Loucy (cell line): ENCODE results near the gene RAB3GAP1.

Experiments
- H2AFZ ChIP-seq: fragments of 200-600 bp; sonication (generic); 2 replicates; pipeline ENCODE4 v1.6.0; 2016; ENCODE audit warnings: antibody characterized with exemption, mild to moderate bottlenecking, low read length, moderate library complexity
- H3F3A ChIP-seq: fragments of 200-600 bp; 2 replicates; pipeline ENCODE4 v1.6.0; 2016; ENCODE audit warnings: antibody characterized with exemption, low read depth, mild to moderate bottlenecking
- H3K27me3 ChIP-seq: fragments of 200-600 bp; sonication (generic); 2 replicates; pipeline ENCODE4 v1.6.1; 2014; ENCODE audit warnings: low read length, mild to moderate bottlenecking; ENCODE audit not compliant: insufficient read depth, poor library complexity, severe bottlenecking
- H3K36me3 ChIP-seq: fragments of 200-600 bp; sonication (generic); 2 replicates; pipeline ENCODE4 v1.6.1; 2016; ENCODE audit warnings: low read length; ENCODE audit not compliant: insufficient read depth
- H3K4me1 ChIP-seq: fragments of 200-600 bp; sonication (generic); 2 replicates; pipeline ENCODE4 v1.5.1; 2014; ENCODE audit warnings: low read length, mild to moderate bottlenecking; ENCODE audit not compliant: insufficient read depth, poor library complexity, severe bottlenecking
- H3K4me2 ChIP-seq: fragments of 200-600 bp; sonication (generic); 2 replicates; pipeline ENCODE4 v1.6.0; 2014; ENCODE audit warnings: antibody characterized with exemption, low read length, low read depth, mild to moderate bottlenecking; ENCODE audit not compliant: poor library complexity, severe bottlenecking
- H3K4me3 ChIP-seq: fragments of 200-600 bp; sonication (generic); 2 replicates; pipeline ENCODE4 v1.5.1; 2014; ENCODE audit warnings: low read length, mild to moderate bottlenecking, mixed read lengths; ENCODE audit not compliant: poor library complexity, severe bottlenecking
- H3K79me2 ChIP-seq: fragments of 200-600 bp; sonication (generic); 2 replicates; pipeline ENCODE4 v1.6.1; 2014; ENCODE audit warnings: low read length; ENCODE audit not compliant: insufficient read depth
- H3K9ac ChIP-seq: fragments of 200-600 bp; sonication (generic); 2 replicates; pipeline ENCODE4 v1.6.0; 2014; ENCODE audit warnings: mild to moderate bottlenecking, low read depth, low read length, moderate library complexity; ENCODE audit not compliant: poor library complexity, severe bottlenecking
- H3K9me2 ChIP-seq: fragments of 200-600 bp; sonication (generic); replicated peaks from 2 replicates; pipeline ENCODE4 v1.6.1; 2016; ENCODE audit warnings: low read depth, low read length, mixed read lengths
- H3K9me3 ChIP-seq: fragments of 200-600 bp; sonication (generic); 2 replicates; pipeline ENCODE4 v1.6.1; 2014; ENCODE audit warnings: mild to moderate bottlenecking, antibody characterized with exemption, low read length, low read depth; ENCODE audit not compliant: insufficient read depth
- H4K20me1 ChIP-seq: fragments of 200-600 bp; sonication (generic); 2 replicates; pipeline ENCODE4 v1.6.0; 2014; ENCODE audit warnings: antibody characterized with exemption, low read length, mild to moderate bottlenecking; ENCODE audit not compliant: insufficient read depth, poor library complexity, severe bottlenecking
- EZH2phosphoT487 ChIP-seq: fragments of 200-600 bp; IDR thresholded peaks from 2 replicates; pipeline ENCODE4 v1.6.1; 2018; ENCODE audit warnings: antibody characterized with exemption, mild to moderate bottlenecking, moderate library complexity, borderline replicate concordance
- TF ChIP-seq, protein P1 (sequence below): fragments of 200-600 bp; sonication (generic); conservative IDR thresholded peaks from 2 replicates; pipeline ENCODE4 v1.5.1; 2014; ENCODE audit warnings: mild to moderate bottlenecking, antibody characterized with exemption, low read length

The RAB3GAP1 gene

DNA sequence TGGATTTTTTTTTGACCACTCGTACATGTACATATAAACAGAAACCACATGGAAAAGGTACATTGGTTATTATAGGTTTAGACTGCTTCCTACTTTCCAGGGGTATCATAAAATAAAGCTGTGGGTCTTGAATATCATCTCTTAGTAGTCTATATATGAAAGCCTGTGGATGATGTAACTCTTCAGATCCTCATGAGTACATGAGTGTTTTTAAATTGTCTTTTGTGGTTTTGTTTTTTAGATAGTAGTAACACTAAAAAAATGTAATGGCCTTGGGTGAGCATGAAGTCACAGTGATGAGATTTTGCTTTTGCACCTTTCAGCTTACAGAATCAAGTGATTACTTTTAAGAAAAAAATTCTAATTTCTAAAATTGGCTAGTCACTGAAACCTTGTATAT, 80.2 kb downstream of the RAB3GAP1 start:
- H3K27me3 ChIP-seq = no peaks in the 10 kb centered on the region
- no peaks in the 10 kb centered on the region for H3K9me2 ChIP-seq
- H3K9me3 ChIP-seq = no peaks in the 10 kb centered on the region
- H3K9ac ChIP-seq = no peak overlapping the region
- no peak overlapping the region for H3K4me3 ChIP-seq
- no peak for TF ChIP-seq EZH2phosphoT487
- TF ChIP-seq, protein P1, sequence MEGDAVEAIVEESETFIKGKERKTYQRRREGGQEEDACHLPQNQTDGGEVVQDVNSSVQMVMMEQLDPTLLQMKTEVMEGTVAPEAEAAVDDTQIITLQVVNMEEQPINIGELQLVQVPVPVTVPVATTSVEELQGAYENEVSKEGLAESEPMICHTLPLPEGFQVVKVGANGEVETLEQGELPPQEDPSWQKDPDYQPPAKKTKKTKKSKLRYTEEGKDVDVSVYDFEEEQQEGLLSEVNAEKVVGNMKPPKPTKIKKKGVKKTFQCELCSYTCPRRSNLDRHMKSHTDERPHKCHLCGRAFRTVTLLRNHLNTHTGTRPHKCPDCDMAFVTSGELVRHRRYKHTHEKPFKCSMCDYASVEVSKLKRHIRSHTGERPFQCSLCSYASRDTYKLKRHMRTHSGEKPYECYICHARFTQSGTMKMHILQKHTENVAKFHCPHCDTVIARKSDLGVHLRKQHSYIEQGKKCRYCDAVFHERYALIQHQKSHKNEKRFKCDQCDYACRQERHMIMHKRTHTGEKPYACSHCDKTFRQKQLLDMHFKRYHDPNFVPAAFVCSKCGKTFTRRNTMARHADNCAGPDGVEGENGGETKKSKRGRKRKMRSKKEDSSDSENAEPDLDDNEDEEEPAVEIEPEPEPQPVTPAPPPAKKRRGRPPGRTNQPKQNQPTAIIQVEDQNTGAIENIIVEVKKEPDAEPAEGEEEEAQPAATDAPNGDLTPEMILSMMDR = no peak
- H3K36me3 ChIP-seq = peaks cover 71% of the 10 kb centered on the region; the same call in 1 of the 2 replicates
- H3K79me2 ChIP-seq = no peaks in the 10 kb centered on the region
- H4K20me1 ChIP-seq = no peaks in the 10 kb centered on the region
- H3K4me1 ChIP-seq = no peaks in the 10 kb centered on the region
- H2AFZ ChIP-seq = no peak overlapping the region
- H3F3A ChIP-seq = no peaks in the 10 kb centered on the region
- no peak overlapping the region for H3K4me2 ChIP-seq

DNA sequence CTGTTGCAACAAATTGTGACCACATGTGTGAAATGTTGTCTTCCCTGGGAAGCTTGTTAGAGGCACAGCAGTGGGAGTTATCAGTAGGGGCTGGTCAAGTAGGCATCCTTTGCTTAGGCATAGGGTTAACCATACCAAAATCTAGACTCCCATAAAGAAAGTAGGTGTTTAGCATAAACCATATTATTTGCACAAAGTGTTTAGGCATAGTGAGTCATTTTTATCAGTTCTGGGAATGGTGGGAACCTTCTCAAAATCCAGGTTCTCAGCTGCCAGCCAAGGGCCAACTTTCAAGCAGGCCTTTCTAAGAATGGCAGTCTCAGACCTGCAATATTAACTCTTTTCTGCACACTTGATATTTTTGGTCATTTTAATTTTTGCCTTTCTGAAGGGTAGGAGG, 88.5 kb downstream of the RAB3GAP1 start:
- Histone ChIP-seq H3K4me2 (no peak overlapping the region), H4K20me1 (no peaks in the 10 kb centered on the region), H3K79me2 (no peaks in the 10 kb centered on the region), H3K9me2 (no peaks in the 10 kb centered on the region), H3K4me1 (no peaks in the 10 kb centered on the region), H3F3A (no peaks in the 10 kb centered on the region), H3K36me3 (peaks cover 59% of the 10 kb centered on the region), H3K9me3 (peaks cover 10% of the 10 kb centered on the region; the same call in 1 of the 2 replicates), H3K27me3 (no peaks in the 10 kb centered on the region), H3K4me3 (no peak overlapping the region), H2AFZ (no peak overlapping the region), H3K9ac (no peak overlapping the region)
- TF ChIP-seq, protein P1 = no peak
- no peak for TF ChIP-seq EZH2phosphoT487

DNA sequence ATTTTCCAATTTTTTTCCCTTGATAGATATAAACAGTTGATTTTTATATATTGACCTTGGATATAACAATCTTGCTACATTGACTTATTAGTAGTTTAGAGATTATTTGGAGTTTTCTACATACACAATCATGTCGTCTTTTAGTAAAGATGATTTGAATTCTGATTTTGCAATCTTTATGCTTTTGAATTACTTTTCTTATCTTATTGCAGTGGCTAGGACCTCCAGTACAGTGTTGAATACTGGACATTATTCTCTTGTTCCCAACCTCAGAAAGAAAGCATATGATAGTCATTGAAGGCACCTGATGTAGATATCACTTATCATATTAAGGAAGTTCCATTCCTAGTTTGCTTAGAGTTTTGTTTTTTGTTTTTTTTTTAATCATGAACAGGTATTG, 90.2 kb downstream of the RAB3GAP1 start:
- Histone ChIP-seq H3K4me1 (no peaks in the 10 kb centered on the region), H3K9me3 (peaks cover 10% of the 10 kb centered on the region; the same call in 1 of the 2 replicates), H2AFZ (no peak overlapping the region), H3K27me3 (no peaks in the 10 kb centered on the region), H3F3A (no peaks in the 10 kb centered on the region), H3K36me3 (peaks cover 44% of the 10 kb centered on the region), H3K9ac (no peak overlapping the region), H4K20me1 (no peaks in the 10 kb centered on the region), H3K9me2 (no peaks in the 10 kb centered on the region), H3K4me2 (no peak overlapping the region), H3K4me3 (no peak overlapping the region), H3K79me2 (no peaks in the 10 kb centered on the region)
- no peak for TF ChIP-seq EZH2phosphoT487
- TF ChIP-seq, protein P1 = no peak
